CD4-positive, alpha-beta T cell treated with Interleukin-1 beta for 1 hour (primary cell): ENCODE data around the gene CNTF.

ENCODE experiments used
- DNase-seq, 2 donors: peaks; one replicate each; pipeline ENCODE4 v3.0.0-alpha.2; 2020 to 2022

Gene CNTF

GRCh38 chr11:58606930-58607714 is 15.3 kb upstream of the CNTF start:
- DNase-seq: no peak

- DNase-seq: no peak
Measured at GRCh38 chr11:58608331-58608730, 14.1 kb upstream of the CNTF start.

- no peak for DNase-seq
Measured at GRCh38 chr11:58609723-58610122, 12.7 kb upstream of the CNTF start.

GRCh38 chr11:58613228-58613627 is 9.2 kb upstream of the CNTF start:
- no peak for DNase-seq

GRCh38 chr11:58615559-58615958 is 6.9 kb upstream of the CNTF start:
- DNase-seq: no peak

- DNase-seq: no peak
Measured at GRCh38 chr11:58616594-58616993, 5.9 kb upstream of the CNTF start.

GRCh38 chr11:58617976-58618557 is 4.4 kb upstream of the CNTF start:
- peak in 1 of 2 donors; percentile 16 for DNase-seq

GRCh38 chr11:58621586-58622262 is 741 bp upstream of the CNTF start:
- DNase-seq: no peak

GRCh38 chr11:58625086-58625485 is 2.6 kb downstream of the CNTF start:
- DNase-seq: no peak

GRCh38 chr11:58625826-58626460 is 3.5 kb downstream of the CNTF start:
- DNase-seq: no peak

- DNase-seq: no peak
Measured at GRCh38 chr11:58626934-58627483, 4.5 kb downstream of the CNTF start.

- DNase-seq: no peak
Measured at GRCh38 chr11:58628446-58628845, 6.0 kb downstream of the CNTF start.

GRCh38 chr11:58629857-58630256 is 7.4 kb downstream of the CNTF start:
- DNase-seq: peak in 1 of 2 donors; percentile 22

GRCh38 chr11:58631378-58631777 is 8.9 kb downstream of the CNTF start:
- no peak for DNase-seq

GRCh38 chr11:58632510-58632909 is 10.0 kb downstream of the CNTF start:
- no peak for DNase-seq

- no peak for DNase-seq
Measured at GRCh38 chr11:58636587-58636986, 14.1 kb downstream of the CNTF start.

- DNase-seq: no peak
Measured at GRCh38 chr11:58637371-58637770, 14.9 kb downstream of the CNTF start.

GRCh38 chr11:58639103-58639502 is 16.6 kb downstream of the CNTF start:
- no peak for DNase-seq

- no peak for DNase-seq
Measured at GRCh38 chr11:58639669-58640068, 17.2 kb downstream of the CNTF start.

GRCh38 chr11:58640386-58641023 is 18.0 kb downstream of the CNTF start:
- DNase-seq: peak in 1 of 2 donors; percentile 15

- no peak for DNase-seq
Measured at GRCh38 chr11:58641341-58641740, 18.9 kb downstream of the CNTF start.

GRCh38 chr11:58641803-58642581 is 19.5 kb downstream of the CNTF start:
- DNase-seq: no peak
